H1 (cell line): ENCODE results near the gene ATP5PB.

Experiments
- ATF3 ChIP-seq: IDR thresholded peaks from 2 replicates; pipeline ENCODE4 v1.6.1; 2011; ENCODE audit warnings: low read depth, mild to moderate bottlenecking, low read length; ENCODE audit not compliant: insufficient read depth
- CEBPB ChIP-seq: IDR thresholded peaks from 2 replicates; pipeline ENCODE4 v1.6.1; 2012; ENCODE audit warnings: low read depth, low read length
- EP300 ChIP-seq, 2 experiments: IDR thresholded peaks; 1 replicate in 1 of 2; 2 replicates in 1 of 2; pipeline ENCODE4 v1.6.1; 2011 to 2012; ENCODE audit warnings: low read depth in 2 of 2, low read length in 2 of 2, mild to moderate bottlenecking in 2 of 2, borderline replicate concordance in 1 of 2, inconsistent platforms in 1 of 2, moderate library complexity in 1 of 2
- EZH2 ChIP-seq: fragments of 200-600 bp; sonication (generic); IDR thresholded peaks from 2 replicates; pipeline ENCODE4 v1.7.1; 2012; ENCODE audit warnings: low read depth, mild to moderate bottlenecking, moderate library complexity, low read length, inconsistent platforms; ENCODE audit not compliant: severe bottlenecking
- FOSL1 ChIP-seq: IDR thresholded peaks from 2 replicates; pipeline ENCODE4 v1.6.1; 2011; ENCODE audit warnings: mild to moderate bottlenecking, low read depth, low read length, moderate library complexity; ENCODE audit not compliant: insufficient read depth
- POLR2A ChIP-seq, 2 experiments: IDR thresholded peaks; 1 replicate in 1 of 2; 2 replicates in 1 of 2; pipeline ENCODE4 v1.6.1; 2011; ENCODE audit warnings: low read depth in 2 of 2, low read length in 2 of 2, mild to moderate bottlenecking in 2 of 2; ENCODE audit errors: control extremely low read depth in 1 of 2
- POLR2AphosphoS5 ChIP-seq: IDR thresholded peaks from 2 replicates; pipeline ENCODE4 v1.6.1; 2011; ENCODE audit warnings: low read depth, low read length
- RAD21 ChIP-seq, 2 experiments: IDR thresholded peaks in 1 of 2; conservative IDR thresholded peaks in 1 of 2; 2 replicates each; pipeline ENCODE4 v1.6.1; 2011; ENCODE audit warnings: low read depth in 2 of 2, low read length in 2 of 2, improper control_type of control experiment in 1 of 2, inconsistent platforms in 1 of 2, mild to moderate bottlenecking in 1 of 2, moderate library complexity in 1 of 2
- SIN3A ChIP-seq, 2 experiments: IDR thresholded peaks in 1 of 2; conservative IDR thresholded peaks in 1 of 2; 2 replicates each; pipeline ENCODE4 v1.6.1; 2011 to 2012; ENCODE audit warnings: low read length in 2 of 2, improper control_type of control experiment in 1 of 2, low read depth in 1 of 2, mild to moderate bottlenecking in 1 of 2
- SRF ChIP-seq: IDR thresholded peaks from 2 replicates; pipeline ENCODE4 v1.6.1; 2011; ENCODE audit warnings: mild to moderate bottlenecking, low read depth, low read length, moderate library complexity
- TCF12 ChIP-seq: IDR thresholded peaks from 2 replicates; pipeline ENCODE4 v1.6.1; 2011; ENCODE audit warnings: low read depth, mild to moderate bottlenecking, low read length
- TF ChIP-seq, protein P1 (sequence below), 3 experiments: IDR thresholded peaks; 1 replicate in 2 of 3; 2 replicates in 1 of 3; pipeline versions ENCODE4 v1.5.1 to v1.6.1; 2011; ENCODE audit warnings: low read length in 3 of 3, mild to moderate bottlenecking in 3 of 3, inconsistent platforms in 2 of 3, low read depth in 1 of 3, moderate library complexity in 1 of 3; ENCODE audit not compliant: insufficient read depth in 1 of 3; ENCODE audit errors: control extremely low read depth in 1 of 3
- TF ChIP-seq, protein P2 (sequence below): IDR thresholded peaks from 2 replicates; pipeline ENCODE4 v1.6.1; 2011; ENCODE audit warnings: low read length, improper control_type of control experiment
- TF ChIP-seq, protein P3 (sequence below): IDR thresholded peaks from 2 replicates; pipeline ENCODE4 v1.6.1; 2012; ENCODE audit warnings: inconsistent platforms

GRCh38 chr1:111474521-111474920, 25.3 kb downstream of the ATP5PB start:
- TF ChIP-seq SRF (no peak), SIN3A (conservative IDR thresholded peaks at IDR 0.05 in 1 of 2, IDR thresholded peaks at IDR 0.05 in 1 of 2; ENCODE audit: low read depth in 1 of 2, low read length in 2 of 2) (no peak), CEBPB (no peak), POLR2A (IDR thresholded peaks at IDR 0.05; ENCODE audit: control extremely low read depth in 1 of 2, low read depth in 2 of 2, low read length in 2 of 2) (no peak), POLR2AphosphoS5 (no peak), EZH2 (no peak), TCF12 (no peak), ATF3 (no peak), EP300 (IDR thresholded peaks at IDR 0.05; ENCODE audit: borderline replicate concordance in 1 of 2, low read depth in 2 of 2, low read length in 2 of 2) (no peak), RAD21 (IDR thresholded peaks at IDR 0.05 in 1 of 2, conservative IDR thresholded peaks at IDR 0.05 in 1 of 2; ENCODE audit: low read depth in 2 of 2, low read length in 2 of 2) (no peak), FOSL1 (no peak)
- TF ChIP-seq, protein P1, sequence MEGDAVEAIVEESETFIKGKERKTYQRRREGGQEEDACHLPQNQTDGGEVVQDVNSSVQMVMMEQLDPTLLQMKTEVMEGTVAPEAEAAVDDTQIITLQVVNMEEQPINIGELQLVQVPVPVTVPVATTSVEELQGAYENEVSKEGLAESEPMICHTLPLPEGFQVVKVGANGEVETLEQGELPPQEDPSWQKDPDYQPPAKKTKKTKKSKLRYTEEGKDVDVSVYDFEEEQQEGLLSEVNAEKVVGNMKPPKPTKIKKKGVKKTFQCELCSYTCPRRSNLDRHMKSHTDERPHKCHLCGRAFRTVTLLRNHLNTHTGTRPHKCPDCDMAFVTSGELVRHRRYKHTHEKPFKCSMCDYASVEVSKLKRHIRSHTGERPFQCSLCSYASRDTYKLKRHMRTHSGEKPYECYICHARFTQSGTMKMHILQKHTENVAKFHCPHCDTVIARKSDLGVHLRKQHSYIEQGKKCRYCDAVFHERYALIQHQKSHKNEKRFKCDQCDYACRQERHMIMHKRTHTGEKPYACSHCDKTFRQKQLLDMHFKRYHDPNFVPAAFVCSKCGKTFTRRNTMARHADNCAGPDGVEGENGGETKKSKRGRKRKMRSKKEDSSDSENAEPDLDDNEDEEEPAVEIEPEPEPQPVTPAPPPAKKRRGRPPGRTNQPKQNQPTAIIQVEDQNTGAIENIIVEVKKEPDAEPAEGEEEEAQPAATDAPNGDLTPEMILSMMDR (IDR thresholded peaks at IDR 0.05; ENCODE audit: control extremely low read depth in 1 of 3, insufficient read depth in 1 of 3, low read depth in 1 of 3, low read length in 3 of 3) = no peak
- TF ChIP-seq, protein P2, sequence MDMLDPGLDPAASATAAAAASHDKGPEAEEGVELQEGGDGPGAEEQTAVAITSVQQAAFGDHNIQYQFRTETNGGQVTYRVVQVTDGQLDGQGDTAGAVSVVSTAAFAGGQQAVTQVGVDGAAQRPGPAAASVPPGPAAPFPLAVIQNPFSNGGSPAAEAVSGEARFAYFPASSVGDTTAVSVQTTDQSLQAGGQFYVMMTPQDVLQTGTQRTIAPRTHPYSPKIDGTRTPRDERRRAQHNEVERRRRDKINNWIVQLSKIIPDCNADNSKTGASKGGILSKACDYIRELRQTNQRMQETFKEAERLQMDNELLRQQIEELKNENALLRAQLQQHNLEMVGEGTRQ = no peak
- TF ChIP-seq, protein P3, sequence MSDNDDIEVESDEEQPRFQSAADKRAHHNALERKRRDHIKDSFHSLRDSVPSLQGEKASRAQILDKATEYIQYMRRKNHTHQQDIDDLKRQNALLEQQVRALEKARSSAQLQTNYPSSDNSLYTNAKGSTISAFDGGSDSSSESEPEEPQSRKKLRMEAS = no peak
